Islet of Langerhans (tissue), 1 donor: ENCODE results near the gene CAPN9.
"Not testable (repeated sequence)": the region's sequence is repeated elsewhere in the genome, so short reads cannot be mapped to it uniquely, and the experiment has no call there.

Experiments
- FAIRE-seq: peaks from one replicate; lab custom pipeline; 2011; peaks lifted over from hg19 to GRCh38; lab: Jason Lieb, UNC

Gene CAPN9

DNA sequence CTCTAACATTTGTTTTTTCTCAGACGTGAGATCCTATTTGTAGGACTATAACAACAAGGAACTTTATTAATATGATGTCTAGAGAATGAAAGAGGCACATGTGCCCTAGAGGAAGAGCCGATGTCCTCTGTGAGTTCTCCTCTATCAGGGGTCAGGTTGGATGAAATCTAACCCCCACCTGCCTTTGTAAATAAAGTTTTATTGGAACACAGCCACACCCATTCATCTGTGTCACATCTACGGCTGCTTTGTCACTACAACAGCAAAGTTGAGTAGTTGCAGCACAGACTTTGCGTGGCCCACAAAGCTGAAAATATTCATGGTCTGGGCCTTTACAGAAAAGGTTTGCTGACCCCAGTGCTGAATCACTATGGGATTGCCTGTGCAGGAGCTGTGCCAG lies 571 bp upstream of the CAPN9 start:
- FAIRE-seq = no peak

- no peak for FAIRE-seq
Observed at GRCh38 chr1:230747890-230748800, 957 bp downstream of the CAPN9 start.

GRCh38 chr1:230749150-230749549 lies 2.0 kb downstream of the CAPN9 start:
- no peak for FAIRE-seq

DNA sequence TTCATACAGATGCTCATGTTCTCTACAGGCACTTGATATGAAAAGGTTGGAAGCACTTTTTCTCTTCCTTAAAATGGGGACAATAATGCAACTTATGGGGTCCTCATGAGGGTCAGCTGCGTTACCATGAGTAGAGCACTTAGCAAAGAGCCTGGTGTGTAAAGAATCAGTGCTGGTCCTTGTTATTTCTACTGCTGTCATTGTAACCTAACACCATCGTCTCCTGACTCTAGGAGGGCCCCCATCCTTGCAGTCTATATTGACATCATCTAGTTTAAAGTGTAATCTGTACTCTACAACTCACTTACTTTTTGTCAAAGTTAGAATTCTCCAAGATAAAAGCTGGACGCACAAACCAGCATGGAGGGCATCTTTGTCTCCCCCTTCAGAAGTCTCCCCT lies 2.4 kb downstream of the CAPN9 start:
- no peak for FAIRE-seq

DNA sequence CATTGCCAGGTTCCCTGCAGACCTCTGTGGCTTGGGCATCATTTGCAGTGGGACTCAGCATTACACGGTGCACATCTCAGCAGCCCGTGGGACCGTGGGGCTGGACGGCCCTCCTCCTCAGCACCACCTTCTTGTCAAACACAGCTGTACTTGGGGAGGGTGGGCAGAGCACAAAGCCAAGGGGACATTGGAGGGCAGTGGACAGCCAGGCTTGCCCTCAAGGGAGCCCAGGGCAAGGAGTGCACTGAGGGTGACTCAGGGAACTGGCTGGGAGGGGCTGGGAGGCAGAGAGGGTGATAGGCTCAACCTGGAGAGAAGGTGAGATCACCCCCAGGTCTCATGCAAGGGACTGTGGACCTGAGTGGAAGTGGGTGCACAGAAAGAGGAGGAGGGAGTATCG lies 3.4 kb downstream of the CAPN9 start:
- FAIRE-seq = no peak

GRCh38 chr1:230750986-230751625 lies 3.9 kb downstream of the CAPN9 start:
- no peak for FAIRE-seq

GRCh38 chr1:230752407-230752806 lies 5.2 kb downstream of the CAPN9 start:
- no peak for FAIRE-seq

- FAIRE-seq = no peak
Observed at GRCh38 chr1:230753191-230753585, 6.0 kb downstream of the CAPN9 start.

GRCh38 chr1:230753586-230754251 lies 6.5 kb downstream of the CAPN9 start:
- FAIRE-seq = no peak

GRCh38 chr1:230754796-230755195 lies 7.6 kb downstream of the CAPN9 start:
- no peak for FAIRE-seq

GRCh38 chr1:230757856-230758708 lies 10.9 kb downstream of the CAPN9 start:
- no peak for FAIRE-seq

GRCh38 chr1:230758709-230759368 lies 11.7 kb downstream of the CAPN9 start:
- FAIRE-seq = no peak

GRCh38 chr1:230759369-230760065 lies 12.3 kb downstream of the CAPN9 start:
- no peak for FAIRE-seq

DNA sequence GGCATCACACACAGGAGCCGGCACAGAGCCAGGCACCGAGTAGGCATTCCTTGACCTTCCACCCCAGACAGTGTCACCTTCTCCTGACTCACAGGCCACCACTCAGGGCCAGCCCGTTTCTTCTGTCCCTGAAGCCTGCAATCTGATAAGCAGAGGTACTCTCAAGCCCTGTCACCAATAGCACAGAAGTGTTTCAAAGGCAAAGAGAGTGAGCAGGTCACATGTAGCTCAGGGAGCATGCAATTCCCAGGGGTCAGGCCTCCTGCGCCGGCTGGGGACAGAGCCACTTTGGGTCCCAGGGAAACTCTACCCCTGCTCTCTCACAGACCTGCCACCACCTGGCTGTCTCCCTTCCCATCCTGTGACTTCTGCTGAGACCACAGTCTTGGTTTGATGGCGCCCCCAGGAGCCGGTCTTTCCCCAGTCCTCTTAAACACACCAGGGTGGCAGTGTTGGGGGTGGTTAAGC lies 13.2 kb downstream of the CAPN9 start:
- FAIRE-seq = no peak

DNA sequence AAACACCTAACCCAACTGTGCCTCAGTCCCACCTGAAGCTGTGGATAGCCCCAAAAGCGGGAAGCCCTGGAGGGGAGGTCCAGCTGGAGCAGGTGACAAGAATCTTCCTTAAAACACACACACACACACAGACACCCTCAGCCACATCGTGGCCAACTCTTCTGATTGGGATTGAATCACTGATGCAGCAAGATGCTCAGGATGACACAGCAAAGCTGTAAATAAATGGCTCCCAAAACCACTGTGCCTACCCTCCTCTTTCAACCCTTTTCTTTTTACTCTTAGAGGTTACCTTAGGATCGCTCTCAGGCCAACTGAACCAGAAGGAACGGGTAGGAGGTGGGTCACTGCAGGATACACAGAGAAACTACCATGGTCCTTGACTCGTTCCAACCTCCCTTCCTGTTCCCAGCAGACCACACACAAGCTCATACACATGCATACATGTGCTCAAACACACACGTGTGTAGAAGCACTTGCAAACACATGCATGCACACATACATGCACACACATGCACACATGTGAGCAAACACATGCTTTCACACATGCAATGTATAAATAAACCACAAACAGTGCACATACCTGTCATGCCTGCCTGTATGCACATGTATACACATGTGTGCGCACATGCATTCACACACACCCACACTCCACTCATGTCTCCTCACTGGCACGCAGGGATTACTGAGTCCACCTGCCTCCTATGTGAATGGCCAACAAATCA lies 14.4 kb downstream of the CAPN9 start:
- no peak for FAIRE-seq

- FAIRE-seq = no peak
Observed at GRCh38 chr1:230763927-230764591, 16.9 kb downstream of the CAPN9 start.

DNA sequence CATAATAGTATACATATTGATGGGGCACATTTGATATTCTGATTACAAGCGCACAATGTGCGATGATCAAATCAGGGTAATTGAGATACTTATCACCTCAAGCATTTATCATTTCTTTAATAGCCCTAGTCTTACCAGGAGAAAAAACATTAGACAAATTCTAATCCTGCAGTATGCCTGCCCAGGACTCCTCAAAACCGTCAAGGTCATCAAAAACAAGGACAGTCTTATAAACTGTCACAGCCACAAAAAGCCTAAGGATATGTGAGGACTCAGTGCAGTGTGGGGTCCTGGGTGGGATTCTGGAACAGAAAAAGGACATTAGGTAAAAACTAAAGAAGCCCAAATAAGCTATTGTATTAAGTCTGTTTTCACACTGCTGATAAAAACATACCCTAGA lies 19.1 kb downstream of the CAPN9 start:
- FAIRE-seq = no peak

DNA sequence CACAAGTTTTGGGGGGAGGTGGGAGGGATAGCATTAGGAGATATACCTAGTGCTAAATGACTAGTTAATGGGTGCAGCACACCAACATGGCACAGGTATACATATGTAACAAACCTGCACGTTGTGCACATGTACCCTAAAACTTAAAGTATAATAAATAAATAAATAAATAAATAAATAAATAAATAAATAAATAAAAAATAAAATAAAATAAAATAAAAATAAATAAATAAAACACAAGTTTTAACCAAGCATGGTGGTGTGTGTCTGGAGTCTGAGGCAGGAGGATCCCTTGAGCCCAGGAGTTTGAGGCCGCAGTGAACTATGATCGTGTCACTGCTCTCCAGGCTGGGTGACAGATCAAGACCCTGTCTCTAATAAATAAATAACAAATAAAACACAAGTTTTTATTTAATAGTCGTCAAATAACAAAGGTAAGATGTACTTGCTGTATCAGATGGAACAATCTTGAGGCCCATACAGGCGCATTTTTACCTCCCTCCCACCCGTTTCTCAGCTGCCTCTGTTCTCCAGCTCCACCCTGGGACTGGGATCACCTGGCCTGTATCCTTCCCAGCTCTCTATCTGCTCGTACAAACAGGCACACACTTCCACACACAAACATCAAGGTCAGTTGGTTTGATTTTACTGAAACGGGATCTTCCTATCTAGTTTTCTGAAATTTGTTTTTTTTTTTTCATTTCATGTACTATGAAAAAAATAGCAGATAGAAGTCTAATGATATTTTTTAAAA lies 20.8 kb downstream of the CAPN9 start:
- FAIRE-seq = not testable (repeated sequence)
